Measurements from ENCODE around the gene STRA8.

GRCh38 chr7:135242096-135242684 lies 8.6 kb downstream of the STRA8 start:
- no peak for TF ChIP-seq REST (IDR thresholded peaks at IDR 0.05; ENCODE audit: insufficient read depth in 1 of 2, low read depth in 2 of 2, low read length in 1 of 2)
- no peak for TF ChIP-seq CTCF (IDR thresholded peaks at IDR 0.05)
- no peak for TF ChIP-seq SIN3A (IDR thresholded peaks at IDR 0.05; ENCODE audit: borderline replicate concordance, insufficient read depth, low read depth, low read length)
